HG03342 (cell line): ENCODE measurements around the gene ELP6.

ENCODE experiments used
- ATAC-seq: cut with Tn5 transposase; IDR thresholded peaks from one replicate; pipeline ENCODE4 v1.9.1; 2021; ENCODE audit warnings: mild to moderate bottlenecking, moderate library complexity; ENCODE audit not compliant: unreplicated experiment

The ELP6 gene

GRCh38 chr3:47513125-47513929 is at the start of gene ELP6:
TSS of gene ELP6 (minus strand) at chr3:47513712. CDS start at chr3:47513590, 122 bp downstream.
- peak; percentile 94 for ATAC-seq

DNA sequence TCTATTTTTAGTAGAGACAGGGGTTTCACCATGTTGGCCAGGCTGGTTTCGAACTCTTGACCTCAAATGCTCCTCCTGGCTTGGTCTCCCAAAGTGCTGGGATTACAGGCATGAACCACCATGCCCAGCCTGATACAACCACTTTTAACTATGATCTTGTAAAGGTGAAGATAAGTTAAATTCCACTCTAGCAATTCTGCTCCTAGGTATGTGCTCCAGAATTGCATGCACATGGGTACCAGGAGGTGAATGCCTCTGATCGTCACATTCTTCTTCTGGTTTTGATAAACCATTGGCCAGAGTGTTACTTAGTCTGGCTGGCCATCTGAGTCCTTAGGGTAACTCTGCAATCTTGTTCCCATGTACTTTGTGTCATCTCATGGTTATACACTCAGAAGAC is 42.8 kb upstream of the ELP6 start:
- no peak for ATAC-seq

GRCh38 chr3:47554335-47554734 is 40.8 kb upstream of the ELP6 start:
- no peak for ATAC-seq

GRCh38 chr3:47553407-47553806 is 39.9 kb upstream of the ELP6 start:
- no peak for ATAC-seq

DNA sequence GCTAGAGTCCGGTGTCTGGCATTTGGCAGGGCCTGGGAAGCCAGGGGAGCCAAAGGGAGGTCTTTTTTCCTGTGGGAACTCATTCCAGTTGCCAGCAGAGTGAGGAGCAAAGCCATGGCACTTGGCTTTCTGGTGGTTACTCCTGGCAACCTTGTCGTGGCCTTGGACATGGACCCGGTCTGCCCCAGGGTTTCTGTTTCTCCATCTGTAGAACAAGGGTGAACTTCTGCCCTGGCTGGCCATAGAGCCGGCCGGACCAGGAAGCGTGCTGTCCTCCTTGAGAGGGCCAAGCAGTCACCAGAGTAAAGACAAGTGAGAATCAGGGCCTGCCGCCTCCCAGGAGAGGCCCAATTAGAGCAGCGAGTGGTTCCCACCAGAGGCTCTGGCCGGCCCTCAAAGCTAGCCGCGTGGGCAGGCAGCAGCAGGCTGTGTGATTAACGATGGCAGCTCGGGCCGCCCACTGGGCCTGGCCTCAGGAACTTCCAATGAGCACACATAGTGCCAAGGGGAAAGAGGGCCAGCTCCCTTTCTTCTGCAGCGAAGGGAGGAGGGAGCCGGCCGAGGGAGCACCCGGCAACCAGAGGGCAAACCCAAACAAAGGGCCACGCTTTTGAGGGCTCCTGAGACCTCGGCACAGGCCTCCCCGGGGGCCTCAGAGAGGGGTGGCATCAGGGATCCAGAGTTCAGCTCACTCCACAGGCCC is 29.1 kb upstream of the ELP6 start:
- ATAC-seq, result no peak

- ATAC-seq, result no peak
Observed at GRCh38 chr3:47541583-47542108, 28.1 kb upstream of the ELP6 start.

DNA sequence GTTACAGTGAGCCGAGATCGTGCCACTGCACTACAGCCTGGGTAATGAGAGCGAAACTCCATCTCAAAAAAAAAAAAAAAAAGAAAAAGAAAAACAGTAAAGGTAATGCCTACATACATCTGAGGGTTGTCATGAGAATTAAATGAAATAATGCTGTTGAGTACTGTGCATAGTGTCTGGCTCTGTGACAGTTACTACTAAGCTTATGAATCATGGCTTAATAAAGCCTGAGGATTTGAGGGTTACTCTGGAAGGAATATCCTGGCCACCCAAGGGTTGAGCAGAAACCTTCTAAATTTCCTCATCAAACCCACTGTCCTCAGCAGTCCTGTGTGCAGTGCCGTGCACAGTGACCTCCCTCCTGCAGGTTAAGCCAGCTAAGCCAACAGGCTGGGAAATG is 26.8 kb upstream of the ELP6 start:
- ATAC-seq, result no peak

DNA sequence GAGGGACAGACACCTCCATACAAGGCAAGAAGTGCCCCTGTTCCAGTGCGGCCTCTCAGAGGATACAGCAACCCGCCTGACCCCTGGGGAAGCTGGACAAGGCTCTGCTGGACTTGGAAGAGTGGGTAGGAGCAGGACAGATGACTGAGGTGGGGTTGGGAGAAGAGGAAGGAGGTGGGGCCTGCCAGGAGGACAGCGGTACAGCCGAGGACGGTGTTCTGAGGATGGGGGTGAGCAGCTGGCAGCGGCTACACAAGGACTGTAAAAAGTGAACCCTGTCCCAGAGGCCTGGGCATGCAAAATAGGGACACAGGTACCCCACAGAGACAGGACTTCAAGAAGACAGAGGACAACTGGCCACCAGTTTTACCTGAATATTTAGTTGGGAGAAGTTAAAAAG is 23.5 kb upstream of the ELP6 start:
- no peak for ATAC-seq

DNA sequence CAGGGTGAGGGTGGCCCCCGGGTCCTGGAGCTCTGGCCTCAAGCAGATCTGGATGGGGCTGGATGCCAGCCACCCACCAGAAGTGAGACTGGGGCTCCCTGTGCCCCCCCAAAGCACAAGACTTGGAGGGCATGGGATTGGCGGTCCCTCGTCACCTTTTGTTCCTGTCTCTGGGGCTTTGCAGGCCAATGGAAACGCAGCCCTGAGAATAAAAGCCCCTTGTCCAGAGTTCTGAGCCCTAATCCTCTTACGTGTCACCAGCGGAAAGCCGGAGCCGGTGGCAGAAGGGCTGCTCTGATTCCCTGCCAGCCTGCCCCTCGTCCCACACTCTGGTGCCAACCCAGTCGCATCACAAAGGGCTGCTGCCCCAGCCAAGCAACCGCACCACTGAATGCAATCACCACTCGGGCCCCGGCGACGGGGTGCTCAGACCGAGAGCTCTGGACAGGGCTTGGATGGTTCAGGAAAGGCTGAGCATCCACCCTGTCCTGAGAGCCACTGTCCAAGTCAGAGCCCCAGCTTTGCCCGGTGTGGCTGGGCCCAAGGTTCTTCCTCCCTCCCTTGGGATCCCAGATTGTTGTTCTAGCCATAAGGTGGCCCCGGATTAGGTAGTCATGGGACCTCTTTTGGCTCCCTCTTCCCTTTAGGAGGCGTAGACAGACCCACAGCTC is 22.8 kb upstream of the ELP6 start:
- no peak for ATAC-seq

GRCh38 chr3:47533996-47534454 is 20.5 kb upstream of the ELP6 start:
- no peak for ATAC-seq

DNA sequence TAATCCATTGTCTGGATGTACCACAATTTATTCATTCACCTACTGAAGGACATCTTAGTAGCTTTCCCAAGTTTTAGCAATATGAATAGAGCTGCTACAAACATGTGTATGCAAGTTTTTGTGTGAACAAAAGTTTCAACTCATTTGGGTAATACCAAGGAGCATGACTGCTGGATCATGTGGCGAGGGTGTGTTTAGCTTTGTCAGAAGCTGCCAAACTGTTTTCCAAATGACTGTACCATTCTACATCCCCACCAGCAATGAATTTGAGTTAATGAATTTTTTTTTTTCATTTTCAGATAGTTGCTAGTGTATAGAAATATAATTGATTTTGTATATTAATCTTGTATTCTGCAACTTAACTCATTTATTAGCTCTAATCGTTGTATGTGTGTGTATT is 20.0 kb upstream of the ELP6 start:
- ATAC-seq, result no peak

- no peak for ATAC-seq
Observed at GRCh38 chr3:47527952-47528725, 14.6 kb upstream of the ELP6 start.

DNA sequence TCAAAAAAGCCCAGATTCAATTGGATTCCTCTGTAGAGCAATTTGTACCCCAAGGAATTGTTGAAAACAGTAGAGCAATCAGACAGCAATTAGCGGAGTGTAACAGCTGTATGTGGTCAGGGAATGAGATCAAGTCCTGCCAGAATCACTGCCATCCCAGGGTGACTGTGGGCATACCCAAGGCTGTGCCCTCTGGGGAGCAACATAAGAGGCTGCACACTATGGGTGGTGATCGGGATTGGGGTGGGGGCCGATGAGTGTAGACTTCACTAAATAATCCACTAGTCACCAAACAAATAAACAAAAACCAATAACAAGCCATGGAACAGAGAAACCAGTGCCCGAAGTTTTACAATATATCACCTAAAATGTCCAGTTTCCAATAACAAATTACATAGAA is 12.1 kb upstream of the ELP6 start:
- ATAC-seq, result no peak

GRCh38 chr3:47523310-47524073 is 10.0 kb upstream of the ELP6 start:
- no peak for ATAC-seq

DNA sequence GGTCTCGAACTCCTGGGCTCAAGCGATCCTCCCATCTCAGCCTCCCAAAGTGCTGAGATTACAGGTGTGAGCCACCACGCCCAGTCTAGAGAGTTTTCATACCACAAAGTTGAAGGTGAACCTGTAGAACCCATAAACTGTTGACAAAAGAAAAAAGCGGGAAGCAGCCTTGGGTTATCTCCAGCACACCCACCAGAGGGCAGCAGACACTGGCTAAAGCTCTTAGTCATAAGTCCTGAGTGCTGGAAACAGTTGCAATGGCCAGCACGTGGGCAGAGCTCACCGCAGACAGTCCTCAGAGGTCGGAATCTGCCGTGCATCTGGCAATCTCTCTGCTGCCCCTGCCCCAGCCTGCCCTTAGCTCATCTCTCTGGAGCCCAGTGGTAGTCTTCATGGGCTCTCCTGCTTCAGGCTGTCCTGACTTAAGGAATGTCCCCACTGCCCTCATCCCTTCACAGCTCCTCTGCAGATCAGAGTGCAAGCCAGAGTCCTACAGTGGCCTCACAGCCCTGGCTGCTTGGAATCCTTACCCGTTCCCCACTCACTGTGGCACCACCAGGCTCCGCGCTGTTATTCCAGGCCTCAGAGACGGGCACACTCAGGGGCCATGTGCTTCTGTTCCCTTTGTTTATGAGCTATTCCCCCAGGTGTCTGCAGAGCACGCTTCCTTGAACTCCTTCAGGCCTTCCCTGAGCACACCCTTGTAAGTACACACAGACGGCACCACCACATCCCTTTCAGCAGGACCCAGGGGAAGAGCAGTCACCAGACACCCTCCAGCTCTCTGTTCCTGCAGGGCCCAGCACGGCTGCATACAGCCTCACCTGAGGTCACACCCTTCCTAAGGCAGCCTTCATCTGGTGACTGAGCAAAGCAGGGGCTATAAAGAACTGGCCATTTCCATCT is 8.8 kb upstream of the ELP6 start:
- ATAC-seq, result no peak

DNA sequence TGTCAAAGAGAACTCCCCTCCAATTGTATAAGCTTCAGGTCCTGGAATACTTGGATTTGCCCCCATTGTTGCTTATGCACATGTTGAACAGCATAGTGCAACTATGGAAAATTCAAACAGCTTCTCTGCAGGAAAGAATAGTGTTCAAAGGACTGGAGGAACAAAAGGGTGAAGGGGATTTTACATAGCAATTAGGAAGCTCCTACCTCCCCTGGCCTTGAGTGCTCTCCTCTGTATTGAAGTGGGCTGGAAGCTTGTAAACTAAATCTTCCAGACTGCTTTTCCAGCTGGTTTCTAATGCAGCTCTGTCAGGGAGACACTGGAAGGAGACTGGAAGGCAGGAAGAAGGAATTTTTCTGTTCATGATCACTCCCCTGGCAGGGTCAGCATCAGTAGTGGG is 7.2 kb upstream of the ELP6 start:
- no peak for ATAC-seq

DNA sequence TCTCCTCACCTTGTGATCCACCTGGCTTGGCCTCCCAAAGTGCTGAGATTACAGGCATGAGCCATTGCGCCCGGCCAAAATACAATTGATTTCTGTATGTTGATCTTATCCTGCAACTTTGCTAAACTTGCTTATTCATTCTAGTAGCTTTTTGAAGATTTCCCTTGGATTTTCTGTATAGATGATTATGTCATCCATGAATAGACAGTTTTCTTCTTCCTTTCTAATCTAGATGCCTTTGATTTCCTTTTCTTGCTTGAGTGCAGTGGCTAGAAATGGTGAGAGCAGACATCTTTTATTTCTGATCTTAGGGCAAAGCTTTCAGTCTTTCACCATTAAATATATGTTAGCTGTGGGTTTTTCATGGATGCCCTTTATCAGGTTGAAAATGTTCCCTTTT is 4.4 kb upstream of the ELP6 start:
- ATAC-seq, result no peak

- ATAC-seq, result no peak
Observed at GRCh38 chr3:47515864-47516319, 2.4 kb upstream of the ELP6 start.

- ATAC-seq, result no peak
Observed at GRCh38 chr3:47515100-47515499, 1.6 kb upstream of the ELP6 start.
